HG03378 (cell line): ENCODE measurements around the gene C13orf46.

Source experiments
- ATAC-seq: cut with Tn5 transposase; IDR thresholded peaks from one replicate; pipeline ENCODE4 v1.9.1; 2021; ENCODE audit warnings: mild to moderate bottlenecking, moderate library complexity; ENCODE audit not compliant: unreplicated experiment

Gene C13orf46

GRCh38 chr13:113941571-113942191 lies 32.2 kb downstream of the C13orf46 start:
- ATAC-seq: no peak

GRCh38 chr13:113939944-113940297 lies 34.0 kb downstream of the C13orf46 start:
- no peak for ATAC-seq

GRCh38 chr13:113939129-113939943 lies 34.5 kb downstream of the C13orf46 start:
- ATAC-seq: no peak

GRCh38 chr13:113938716-113939115 lies 35.2 kb downstream of the C13orf46 start:
- no peak for ATAC-seq

- ATAC-seq: no peak
Observed at GRCh38 chr13:113938246-113938645, 35.6 kb downstream of the C13orf46 start.

GRCh38 chr13:113937527-113938180 lies 36.2 kb downstream of the C13orf46 start:
- no peak for ATAC-seq

GRCh38 chr13:113937073-113937472 lies 36.8 kb downstream of the C13orf46 start:
- no peak for ATAC-seq

GRCh38 chr13:113936166-113936965 lies 37.5 kb downstream of the C13orf46 start:
- no peak for ATAC-seq

- no peak for ATAC-seq
Observed at GRCh38 chr13:113935001-113935844, 38.7 kb downstream of the C13orf46 start.

- ATAC-seq: no peak
Observed at GRCh38 chr13:113934576-113934975, 39.3 kb downstream of the C13orf46 start.

GRCh38 chr13:113933901-113934300 lies 40.0 kb downstream of the C13orf46 start:
- no peak for ATAC-seq

- no peak for ATAC-seq
Observed at GRCh38 chr13:113931841-113932459, 41.9 kb downstream of the C13orf46 start.

GRCh38 chr13:113930671-113931637 lies 42.9 kb downstream of the C13orf46 start:
- ATAC-seq: no peak

- no peak for ATAC-seq
Observed at GRCh38 chr13:113929628-113930615, 44.0 kb downstream of the C13orf46 start.

- no peak for ATAC-seq
Observed at GRCh38 chr13:113928685-113929627, 44.9 kb downstream of the C13orf46 start.
